Tibial nerve (tissue), 4 donors: ENCODE measurements around the gene ERVFRD-1.

Experiments used
- EP300 ChIP-seq, 2 donors: sonication (generic); formaldehyde crosslinking; IDR thresholded peaks; one replicate each; pipeline ENCODE4 v1.6.1; 2017; ENCODE audit warnings: antibody characterized with exemption in 2 of 2, mild to moderate bottlenecking in 1 of 2
- TF ChIP-seq, protein P1 (sequence below), 5 experiments: fragments of 200-600 bp in 3 of 5; fragments of 450-650 bp in 2 of 5; sonication (generic) in 3 of 5; IDR thresholded peaks; one replicate each; pipeline ENCODE4 v1.5.1; 2016 to 2019; ENCODE audit warnings: antibody characterized with exemption in 5 of 5, mild to moderate bottlenecking in 3 of 5, moderate library complexity in 2 of 5

DNA sequence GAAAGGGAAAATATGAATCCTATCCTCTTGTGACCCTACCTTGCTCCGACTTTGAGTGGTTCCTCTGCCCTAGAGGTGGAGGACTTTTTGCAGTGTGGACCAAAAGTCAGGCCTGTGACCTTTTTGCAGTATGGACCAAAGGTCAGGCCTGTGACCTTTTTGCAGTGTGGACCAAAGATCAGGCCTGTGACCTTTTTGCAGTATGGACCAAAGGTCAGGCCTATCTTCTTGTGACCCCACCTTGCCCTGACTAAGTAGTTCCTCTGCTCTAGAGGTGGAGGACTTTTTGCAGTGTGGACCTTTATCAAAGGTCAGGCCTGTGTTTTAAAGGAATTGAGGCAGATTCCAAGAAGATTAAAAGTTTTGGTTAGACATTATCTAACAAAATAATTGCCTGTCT lies 10.9 kb upstream of the ERVFRD-1 start:
- TF ChIP-seq, protein P1, sequence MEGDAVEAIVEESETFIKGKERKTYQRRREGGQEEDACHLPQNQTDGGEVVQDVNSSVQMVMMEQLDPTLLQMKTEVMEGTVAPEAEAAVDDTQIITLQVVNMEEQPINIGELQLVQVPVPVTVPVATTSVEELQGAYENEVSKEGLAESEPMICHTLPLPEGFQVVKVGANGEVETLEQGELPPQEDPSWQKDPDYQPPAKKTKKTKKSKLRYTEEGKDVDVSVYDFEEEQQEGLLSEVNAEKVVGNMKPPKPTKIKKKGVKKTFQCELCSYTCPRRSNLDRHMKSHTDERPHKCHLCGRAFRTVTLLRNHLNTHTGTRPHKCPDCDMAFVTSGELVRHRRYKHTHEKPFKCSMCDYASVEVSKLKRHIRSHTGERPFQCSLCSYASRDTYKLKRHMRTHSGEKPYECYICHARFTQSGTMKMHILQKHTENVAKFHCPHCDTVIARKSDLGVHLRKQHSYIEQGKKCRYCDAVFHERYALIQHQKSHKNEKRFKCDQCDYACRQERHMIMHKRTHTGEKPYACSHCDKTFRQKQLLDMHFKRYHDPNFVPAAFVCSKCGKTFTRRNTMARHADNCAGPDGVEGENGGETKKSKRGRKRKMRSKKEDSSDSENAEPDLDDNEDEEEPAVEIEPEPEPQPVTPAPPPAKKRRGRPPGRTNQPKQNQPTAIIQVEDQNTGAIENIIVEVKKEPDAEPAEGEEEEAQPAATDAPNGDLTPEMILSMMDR (IDR thresholded peaks at IDR 0.05), result no peak
- TF ChIP-seq EP300 (IDR thresholded peaks at IDR 0.05), result no peak
